GM23248 (cell line): ENCODE data around the gene TSPOAP1. TPM values are rescaled to one million over a fixed set of nuclear protein-coding genes. Genes with fewer than 3 reads are reported as not detected.
"Not testable (repeated sequence)": the region's sequence is repeated elsewhere in the genome, so short reads cannot be mapped to it uniquely, and the experiment has no call there.

Experiments
- DNase-seq: peaks from one replicate; pipeline ENCODE4 v3.0.0-alpha.2; 2015
- H2AFZ ChIP-seq: fragments of 200-600 bp; sonication (generic); 2 replicates; pipeline ENCODE4 v1.6.1; 2016; ENCODE audit warnings: antibody characterized with exemption
- H3F3A ChIP-seq: fragments of 200-600 bp; sonication (generic); 2 replicates; pipeline ENCODE4 v1.6.1; 2016; ENCODE audit warnings: mild to moderate bottlenecking, antibody characterized with exemption, mixed run types; ENCODE audit not compliant: insufficient read depth
- H3K27ac ChIP-seq: fragments of 200-600 bp; sonication (generic); 2 replicates; pipeline ENCODE4 v1.5.1; 2016; ENCODE audit warnings: mild to moderate bottlenecking
- H3K27me3 ChIP-seq: fragments of 200-600 bp; sonication (generic); replicated peaks from 2 replicates; pipeline ENCODE4 v1.6.1; 2016; ENCODE audit warnings: mild to moderate bottlenecking; ENCODE audit not compliant: insufficient read depth
- H3K36me3 ChIP-seq: fragments of 200-600 bp; sonication (generic); 2 replicates; pipeline ENCODE4 v1.6.1; 2016; ENCODE audit warnings: low read depth, mild to moderate bottlenecking
- H3K4me1 ChIP-seq: fragments of 200-600 bp; sonication (generic); 2 replicates; pipeline ENCODE4 v1.6.1; 2016; ENCODE audit warnings: mild to moderate bottlenecking; ENCODE audit not compliant: insufficient read depth
- H3K4me2 ChIP-seq: fragments of 200-600 bp; sonication (generic); one replicate; pipeline ENCODE4 v1.6.1; 2016; ENCODE audit warnings: mild to moderate bottlenecking; ENCODE audit not compliant: unreplicated experiment
- H3K4me3 ChIP-seq: fragments of 200-600 bp; sonication (generic); 2 replicates; pipeline ENCODE4 v1.5.1; 2016; ENCODE audit warnings: mild to moderate bottlenecking
- H3K79me2 ChIP-seq: fragments of 200-600 bp; sonication (generic); 2 replicates; pipeline ENCODE4 v1.6.1; 2016; ENCODE audit warnings: mild to moderate bottlenecking; ENCODE audit not compliant: insufficient read depth
- H3K9ac ChIP-seq: fragments of 200-600 bp; sonication (generic); 2 replicates; pipeline ENCODE4 v1.6.1; 2016; ENCODE audit warnings: mild to moderate bottlenecking
- H3K9me2 ChIP-seq: fragments of 200-600 bp; sonication (generic); 2 replicates; pipeline ENCODE4 v1.6.1; 2016; ENCODE audit warnings: mixed run types, mild to moderate bottlenecking, moderate library complexity; ENCODE audit not compliant: insufficient read depth
- H3K9me3 ChIP-seq: fragments of 200-600 bp; sonication (generic); one replicate; pipeline ENCODE4 v1.6.1; 2017; ENCODE audit warnings: low read depth
- H4K20me1 ChIP-seq: fragments of 200-600 bp; sonication (generic); 2 replicates; pipeline ENCODE4 v1.6.0; 2016; ENCODE audit not compliant: insufficient read depth
- EZH2 ChIP-seq: fragments of 200-600 bp; sonication (generic); IDR thresholded peaks from 2 replicates; pipeline ENCODE4 v1.6.1; 2018; ENCODE audit warnings: antibody characterized with exemption, mild to moderate bottlenecking; ENCODE audit not compliant: insufficient read depth, poor library complexity, severe bottlenecking
- EZH2phosphoT487 ChIP-seq: fragments of 200-600 bp; sonication (generic); IDR thresholded peaks from 2 replicates; pipeline ENCODE4 v1.6.1; 2018; ENCODE audit warnings: antibody characterized with exemption, moderate library complexity, mild to moderate bottlenecking, low read depth; ENCODE audit not compliant: insufficient read depth
- WGBS, 2 experiments: methylation state at CpG; one replicate each; pipeline ENCODE4 v1.1.6; 2015 to 2017; ENCODE audit warnings: low lambda C conversion rate in 2 of 2, low coverage in 1 of 2; ENCODE audit errors: missing lambda C conversion rate in 2 of 2; 5-methylcytosine and 5-hydroxymethylcytosine counted together
- in situ Hi-C: fragments of 300-500 bp; cut with MboI; formaldehyde crosslinking; loops from 2 replicates; pipeline ENCODE4 v1.15.0; 2020
- polyA plus RNA-seq: library from polyadenylated mRNA; unstranded; fragments of >200 nt; fragmentation: Nextera tagmentation; extraction: Ambion mirVana; gene quantifications from 2 replicates; pipeline ENCODE4 v1.2.1, GENCODE V29; 2016
- total RNA-seq: library from RNA; depleted of rRNA; stranded (reverse); fragments of >200 nt; shearing (Covaris generic); gene quantifications from 2 replicates; pipeline ENCODE4 v1.2.3, GENCODE V29; 2014

TSPOAP1 gene
- total and polyA plus RNA-seq, 2 experiments from 2014 or later: 0.76 to 1.0 TPM

DNA sequence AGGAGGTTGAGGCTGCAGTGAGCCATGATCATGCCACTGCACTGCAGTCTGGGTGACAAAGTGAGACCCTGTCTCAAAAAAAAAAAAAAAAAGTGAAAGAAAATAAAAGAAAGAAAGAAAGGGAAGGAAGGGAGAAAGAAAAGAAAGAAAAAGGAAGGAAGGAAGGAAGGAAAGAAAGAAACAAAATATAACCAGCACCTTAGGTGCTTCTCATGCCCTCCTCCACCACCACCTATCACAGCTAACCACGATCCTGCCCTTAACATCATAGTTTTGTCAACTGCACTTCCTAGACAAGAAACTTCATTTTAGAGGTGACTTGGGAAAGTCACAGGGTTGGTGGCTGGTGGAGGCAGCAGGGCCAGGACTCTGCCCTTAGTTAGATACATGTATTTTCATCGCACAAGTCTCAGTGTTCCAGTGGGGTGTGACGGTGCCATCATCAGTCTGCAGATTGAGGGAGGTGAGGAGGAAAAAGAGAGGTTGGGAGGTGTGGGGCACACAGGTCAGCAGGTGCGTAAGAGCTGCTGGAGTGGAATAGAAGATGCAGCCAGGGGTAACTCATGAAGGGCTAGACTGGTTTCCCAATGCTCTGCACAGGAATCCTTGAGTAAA lies 13.4 kb upstream of the TSPOAP1 start:
- in situ Hi-C loops: no loop called here

DNA sequence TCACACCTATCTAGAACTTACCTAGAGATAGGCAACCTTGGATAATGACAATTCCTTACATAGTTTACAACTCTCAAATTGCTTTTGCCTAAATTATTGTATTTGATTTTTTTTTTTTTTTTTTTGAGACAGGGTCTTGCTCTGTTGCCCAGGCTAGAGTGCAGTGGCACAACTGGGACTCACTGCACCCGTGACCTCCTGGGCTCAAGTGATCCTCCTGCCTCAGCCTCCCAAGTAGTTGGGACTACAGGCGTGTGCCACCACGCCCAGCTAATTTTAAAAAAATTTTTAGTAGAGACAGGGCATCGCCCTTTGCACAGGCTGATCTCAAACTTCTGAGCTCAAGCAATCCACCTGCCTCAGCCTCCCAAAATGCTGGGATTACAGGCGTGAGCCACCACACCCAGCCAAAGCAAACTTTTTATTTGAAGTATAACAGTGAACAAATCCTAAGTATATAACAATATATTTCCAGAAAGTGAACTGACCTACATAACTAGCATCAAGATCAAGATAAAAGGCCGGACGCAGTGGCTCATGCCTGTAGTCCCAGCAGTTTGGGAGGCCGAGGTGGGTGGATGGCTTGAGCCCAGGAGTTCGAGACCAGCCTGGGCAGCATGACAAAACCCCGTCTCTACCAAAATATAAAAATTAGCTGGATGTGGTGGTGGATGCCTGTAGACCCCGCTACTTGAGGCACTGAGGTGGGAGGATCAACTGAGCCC lies 12.7 kb upstream of the TSPOAP1 start:
- 92% methylated on average over 11 of the region's 11 CpGs for WGBS, 2 experiments
- H3K9me3 ChIP-seq: not testable (repeated sequence)

More for the DNA sequence above, 13.4 kb upstream of the TSPOAP1 start:
- Histone ChIP-seq H3K4me1 (peaks cover 28% of the 10 kb centered on the region), H2AFZ (no peak overlapping the region), H3K9me2 (no peaks in the 10 kb centered on the region), H3K9ac (no peak overlapping the region), H3K4me2 (no peak overlapping the region), H3F3A (peaks cover 12% of the 10 kb centered on the region; the same call in 1 of the 2 replicates), H3K4me3 (no peak overlapping the region), H4K20me1 (no peaks in the 10 kb centered on the region), H3K79me2 (no peaks in the 10 kb centered on the region), H3K27me3 (no peaks in the 10 kb centered on the region), H3K27ac (no peak overlapping the region), H3K36me3 (peaks cover 18% of the 10 kb centered on the region), H3K9me3 (no peaks in the 10 kb centered on the region)
- 72 to 81% methylated on average over 4 of the region's 4 CpGs for WGBS, 2 experiments
- TF ChIP-seq EZH2phosphoT487 (no peak), EZH2 (no peak)
- DNase-seq: no peak

DNA sequence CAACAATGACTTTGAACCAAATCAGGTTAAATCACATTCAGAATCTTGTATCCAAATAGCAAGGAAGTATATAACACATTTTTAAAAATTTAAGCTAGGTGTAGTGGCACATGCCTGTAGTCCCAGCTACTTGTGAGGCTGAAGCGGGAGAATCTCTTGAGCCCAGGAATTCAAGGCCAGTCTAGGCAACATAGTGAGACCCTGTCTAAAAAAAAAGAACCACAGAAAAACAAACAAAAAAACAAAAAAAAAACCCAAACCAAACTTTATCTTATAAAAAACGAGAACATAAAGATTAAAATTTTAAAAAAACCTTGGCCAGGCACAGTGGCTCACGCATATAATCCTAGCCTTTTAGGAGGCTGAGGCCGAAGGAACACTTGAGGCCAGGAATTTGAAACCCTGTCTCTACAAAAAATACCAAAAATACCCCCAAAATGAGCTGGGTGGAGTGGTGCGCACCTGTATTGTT lies 11.8 kb upstream of the TSPOAP1 start:
- in situ Hi-C loops: no loop called here
- no peak for DNase-seq

More for the DNA sequence above, 12.7 kb upstream of the TSPOAP1 start:
- in situ Hi-C loops, H3K27ac ChIP-seq, H3K79me2 ChIP-seq, H4K20me1 ChIP-seq, H3K9me2 ChIP-seq, H3K4me3 ChIP-seq, H3K4me2 ChIP-seq, H3K9ac ChIP-seq, H3K27me3 ChIP-seq, DNase-seq, H2AFZ ChIP-seq: not testable (repeated sequence)
- peaks cover 34% of the 10 kb centered on the region for H3K4me1 ChIP-seq
- H3K36me3 ChIP-seq: peaks cover 12% of the 10 kb centered on the region
- peaks cover 12% of the 10 kb centered on the region; the same call in 1 of the 2 replicates for H3F3A ChIP-seq

DNA sequence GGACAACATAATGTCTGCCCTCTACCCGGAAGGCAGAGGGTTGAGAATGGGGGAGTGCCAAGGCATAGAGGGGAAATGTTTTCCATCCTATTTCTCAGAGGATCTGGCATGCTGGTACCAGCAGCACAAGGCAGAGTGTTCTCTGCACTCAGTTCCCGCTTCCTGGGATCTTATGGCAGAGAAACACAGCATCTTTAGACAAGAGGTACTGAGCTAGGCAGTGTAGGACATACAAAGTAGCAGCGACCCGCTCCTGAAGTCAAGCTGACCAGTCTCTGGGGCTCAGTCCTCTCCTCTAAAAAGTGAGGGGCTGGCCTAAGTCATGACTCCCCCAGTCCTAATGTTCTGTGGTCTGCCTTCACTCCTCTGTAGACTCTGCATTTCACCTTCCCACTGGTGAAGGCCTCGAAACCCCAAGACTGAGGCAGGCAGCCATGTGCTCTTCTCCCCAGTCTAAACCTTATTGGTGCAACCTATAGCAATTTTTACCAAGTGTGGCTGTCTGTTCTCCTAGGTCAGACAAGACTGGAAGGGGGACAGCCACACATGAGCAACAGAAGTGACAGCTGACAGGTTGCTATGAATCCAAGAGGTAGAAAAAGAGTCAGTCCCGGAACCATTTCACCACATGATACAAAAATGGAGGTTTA lies 11.3 kb upstream of the TSPOAP1 start:
- no peaks in the 10 kb centered on the region for H4K20me1 ChIP-seq
- 93 to 95% methylated on average over 6 of the region's 6 CpGs for WGBS, 2 experiments
- H3K27me3 ChIP-seq: no peaks in the 10 kb centered on the region
- no peaks in the 10 kb centered on the region for H3K79me2 ChIP-seq
- H3K9me3 ChIP-seq: no peaks in the 10 kb centered on the region
- TF ChIP-seq EZH2: no peak
- TF ChIP-seq EZH2phosphoT487: no peak
- peaks cover 3% of the 10 kb centered on the region; the same call in 1 of the 2 replicates for H3K36me3 ChIP-seq
- DNase-seq: no peak
- H3K4me1 ChIP-seq: peaks cover 41% of the 10 kb centered on the region
- H3K9ac ChIP-seq: 0 out of 2 replicates have a peak overlapping the region, but pooled peaks have one; percentile 48
- in situ Hi-C loops: no loop called here
- H3K4me2 ChIP-seq: no peak overlapping the region
- peak overlapping the region; percentile 74 for H2AFZ ChIP-seq
- peaks cover 9% of the 10 kb centered on the region; the same call in 1 of the 2 replicates for H3F3A ChIP-seq
- no peaks in the 10 kb centered on the region for H3K9me2 ChIP-seq
- H3K4me3 ChIP-seq: peak overlapping the region; percentile 41
- no peak overlapping the region for H3K27ac ChIP-seq

More for the DNA sequence above, 11.8 kb upstream of the TSPOAP1 start:
- Histone ChIP-seq H3K36me3 (peaks cover 7% of the 10 kb centered on the region; the same call in 1 of the 2 replicates), H3K4me2 (no peak overlapping the region), H2AFZ (no peak overlapping the region), H3K27ac (no peak overlapping the region), H3K27me3 (no peaks in the 10 kb centered on the region), H3K4me1 (peaks cover 41% of the 10 kb centered on the region), H3K4me3 (no peak overlapping the region), H3K9me3 (no peaks in the 10 kb centered on the region), H3K79me2 (no peaks in the 10 kb centered on the region), H3F3A (peaks cover 12% of the 10 kb centered on the region; the same call in 1 of the 2 replicates), H3K9me2 (no peaks in the 10 kb centered on the region), H4K20me1 (no peaks in the 10 kb centered on the region), H3K9ac (no peak overlapping the region)
- TF ChIP-seq EZH2phosphoT487: no peak
- WGBS, 2 experiments: 79 to 80% methylated on average over 5 of the region's 5 CpGs
